ENCODE measurements around the gene PPP1R1C. TPM values are rescaled to one million over a fixed set of nuclear protein-coding genes. Genes with fewer than 3 reads are reported as not detected.

PPP1R1C gene
- total RNA-seq, 1 donor: 0.36 TPM

GRCh38 chr2:181971032-181971431 is 14.6 kb upstream of the PPP1R1C start:
- Histone ChIP-seq H3K27me3 (ENCODE audit: insufficient read depth, low read length) (no peaks in the 10 kb centered on the region), H3K9me3 (ENCODE audit: low read depth, low read length) (no peaks in the 10 kb centered on the region), H3K79me2 (ENCODE audit: insufficient read depth, low read length) (no peaks in the 10 kb centered on the region), H3K4me1 (ENCODE audit: insufficient read depth, low read length) (no peaks in the 10 kb centered on the region), H3K27ac (ENCODE audit: low read depth, low read length) (no peak overlapping the region), H4K20me1 (ENCODE audit: insufficient read depth, low read length) (no peaks in the 10 kb centered on the region), H3K36me3 (ENCODE audit: insufficient read depth, low read length) (no peaks in the 10 kb centered on the region), H3K4me2 (ENCODE audit: insufficient read depth, low read length) (no peak overlapping the region), H3K4me3 (ENCODE audit: insufficient read depth, low read length) (no peak overlapping the region), H2AFZ (ENCODE audit: low read length) (no peak overlapping the region)
- DNase-seq (ENCODE audit: insufficient read length, low spot score, missing footprints): no peak
- TF ChIP-seq CTCF (IDR thresholded peaks at IDR 0.05; ENCODE audit: extremely low read depth, low read depth, low read length): no peak

DNA sequence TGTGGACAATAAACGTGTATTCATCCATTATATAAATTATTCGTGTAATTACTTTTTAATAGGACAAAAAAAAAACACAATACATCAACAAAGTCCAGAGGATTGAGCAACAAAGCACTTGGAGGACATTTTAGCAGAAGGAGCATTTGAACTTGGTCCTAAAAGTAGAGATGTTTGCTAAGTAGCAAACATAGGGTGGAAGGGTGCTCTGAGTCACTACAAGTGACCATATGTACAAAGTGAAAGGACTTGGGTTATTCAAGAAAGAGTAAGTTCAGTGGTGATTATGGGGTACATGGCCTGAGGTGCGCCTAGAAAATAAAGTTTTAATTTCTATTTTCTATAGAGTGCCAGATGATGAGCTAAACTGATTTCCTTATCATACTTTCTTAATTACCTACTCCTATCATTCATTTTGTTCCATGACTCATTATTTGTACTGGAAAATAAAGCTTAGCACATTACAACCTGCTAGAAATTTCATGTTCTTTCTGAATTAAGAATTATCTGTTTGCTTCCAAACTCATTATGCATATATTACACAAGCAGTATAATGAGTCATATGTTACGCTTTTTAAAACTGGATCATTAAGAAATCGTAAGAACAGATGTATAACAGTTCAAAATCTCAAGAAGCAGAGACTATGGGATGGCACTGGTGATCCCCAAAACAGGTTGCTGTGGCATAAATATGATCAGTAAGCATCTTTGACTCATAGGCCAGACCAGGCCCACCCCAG is 13.1 kb upstream of the PPP1R1C start:
- H4K20me1 ChIP-seq (ENCODE audit: insufficient read depth, low read length): no peaks in the 10 kb centered on the region
- no peak for DNase-seq (ENCODE audit: insufficient read length, low spot score, missing footprints)
- H3K27me3 ChIP-seq (ENCODE audit: insufficient read depth, low read length): no peaks in the 10 kb centered on the region
- no peak for TF ChIP-seq CTCF (IDR thresholded peaks at IDR 0.05; ENCODE audit: extremely low read depth, low read depth, low read length)
- peaks cover under 1% of the 10 kb centered on the region for H3K4me1 ChIP-seq (ENCODE audit: insufficient read depth, low read length)
- no peaks in the 10 kb centered on the region for H3K79me2 ChIP-seq (ENCODE audit: insufficient read depth, low read length)
- no peak overlapping the region for H2AFZ ChIP-seq (ENCODE audit: low read length)
- no peak overlapping the region for H3K4me3 ChIP-seq (ENCODE audit: insufficient read depth, low read length)
- H3K4me2 ChIP-seq (ENCODE audit: insufficient read depth, low read length): no peak overlapping the region
- no peak overlapping the region for H3K27ac ChIP-seq (ENCODE audit: low read depth, low read length)
- no peaks in the 10 kb centered on the region for H3K9me3 ChIP-seq (ENCODE audit: low read depth, low read length)
- H3K36me3 ChIP-seq (ENCODE audit: insufficient read depth, low read length): no peaks in the 10 kb centered on the region

GRCh38 chr2:181973171-181973783 is 12.4 kb upstream of the PPP1R1C start:
- Histone ChIP-seq H3K79me2 (ENCODE audit: insufficient read depth, low read length) (no peaks in the 10 kb centered on the region), H3K4me3 (ENCODE audit: insufficient read depth, low read length) (no peak overlapping the region), H3K4me1 (ENCODE audit: insufficient read depth, low read length) (peaks cover 3% of the 10 kb centered on the region), H3K27ac (ENCODE audit: low read depth, low read length) (no peak overlapping the region), H3K4me2 (ENCODE audit: insufficient read depth, low read length) (no peak overlapping the region), H3K36me3 (ENCODE audit: insufficient read depth, low read length) (no peaks in the 10 kb centered on the region), H2AFZ (ENCODE audit: low read length) (no peak overlapping the region), H4K20me1 (ENCODE audit: insufficient read depth, low read length) (no peaks in the 10 kb centered on the region), H3K9me3 (ENCODE audit: low read depth, low read length) (no peaks in the 10 kb centered on the region), H3K27me3 (ENCODE audit: insufficient read depth, low read length) (no peaks in the 10 kb centered on the region)
- DNase-seq (ENCODE audit: insufficient read length, low spot score, missing footprints): no peak
- no peak for TF ChIP-seq CTCF (IDR thresholded peaks at IDR 0.05; ENCODE audit: extremely low read depth, low read depth, low read length)

- DNase-seq (ENCODE audit: insufficient read length, low spot score, missing footprints): no peak
- no peak overlapping the region for H3K4me2 ChIP-seq (ENCODE audit: insufficient read depth, low read length)
Observed at GRCh38 chr2:181977661-181978350, 7.8 kb upstream of the PPP1R1C start.

More at GRCh38 chr2:181977661-181978350, 7.8 kb upstream of the PPP1R1C start:
- TF ChIP-seq CTCF (IDR thresholded peaks at IDR 0.05; ENCODE audit: extremely low read depth, low read depth, low read length): no peak
- Histone ChIP-seq H2AFZ (ENCODE audit: low read length) (peak overlapping the region; percentile 25), H3K9me3 (ENCODE audit: low read depth, low read length) (no peaks in the 10 kb centered on the region), H3K36me3 (ENCODE audit: insufficient read depth, low read length) (no peaks in the 10 kb centered on the region), H4K20me1 (ENCODE audit: insufficient read depth, low read length) (no peaks in the 10 kb centered on the region), H3K79me2 (ENCODE audit: insufficient read depth, low read length) (no peaks in the 10 kb centered on the region), H3K27me3 (ENCODE audit: insufficient read depth, low read length) (no peaks in the 10 kb centered on the region), H3K27ac (ENCODE audit: low read depth, low read length) (no peak overlapping the region), H3K4me1 (ENCODE audit: insufficient read depth, low read length) (peaks cover 3% of the 10 kb centered on the region), H3K4me3 (ENCODE audit: insufficient read depth, low read length) (no peak overlapping the region)
